RWPE1 (cell line): Measurements from ENCODE around the gene TMEM140.
A peak's percentile ranks its signal among the peaks of the same experiment; 100 is the strongest.

Experiments
- CTCF ChIA-PET: fragments of 350-600 bp; sonication (Branson Sonifier 250); formaldehyde crosslinking; extraction: SDS; loops from one replicate; lab custom pipeline; 2021; lab: Yijun Ruan, JAX
- POLR2A ChIA-PET: fragments of 400-600 bp; formaldehyde crosslinking; extraction: SDS; loops from one replicate; lab custom pipeline; 2020; ENCODE audit warnings: antibody characterized with exemption; ENCODE audit not compliant: low non-redundant PET; lab: Yijun Ruan, JAX
- DNase-seq: peaks from one replicate; pipeline ENCODE4 v3.0.0; 2012; ENCODE audit warnings: low spot score
- H3K27ac ChIP-seq: fragments of 450-650 bp; 2 replicates; pipeline ENCODE4 v1.5.1; 2017
- TF ChIP-seq, protein P1 (sequence below): fragments of 450-650 bp; conservative IDR thresholded peaks from 2 replicates; pipeline ENCODE4 v1.5.1; 2017; ENCODE audit warnings: low read depth, mild to moderate bottlenecking

The TMEM140 gene

DNA sequence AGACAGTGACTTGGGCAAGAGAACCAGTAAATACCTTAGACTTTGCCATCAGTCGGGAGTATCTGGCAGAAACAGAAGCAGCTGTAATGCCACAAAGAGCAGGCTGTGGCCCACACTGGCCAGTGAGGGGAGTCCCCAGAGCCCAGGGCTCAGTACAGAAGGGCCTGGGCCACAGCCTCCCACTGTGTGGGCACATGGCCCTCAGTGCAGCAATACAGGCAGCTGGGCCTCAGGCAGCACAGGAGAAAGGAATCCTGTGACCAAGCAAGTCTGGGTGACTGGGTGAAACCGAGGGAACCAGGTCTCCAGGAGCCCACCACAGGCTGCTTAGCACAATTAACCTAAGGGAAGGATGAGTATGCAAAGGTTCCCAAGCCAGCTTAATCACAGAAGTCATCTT lies 49.5 kb downstream of the TMEM140 start:
- H3K27ac ChIP-seq = no peak overlapping the region
- ChIA-PET CTCF (no interaction called here), POLR2A (no interaction called here)
- DNase-seq = no peak
- TF ChIP-seq, protein P1, sequence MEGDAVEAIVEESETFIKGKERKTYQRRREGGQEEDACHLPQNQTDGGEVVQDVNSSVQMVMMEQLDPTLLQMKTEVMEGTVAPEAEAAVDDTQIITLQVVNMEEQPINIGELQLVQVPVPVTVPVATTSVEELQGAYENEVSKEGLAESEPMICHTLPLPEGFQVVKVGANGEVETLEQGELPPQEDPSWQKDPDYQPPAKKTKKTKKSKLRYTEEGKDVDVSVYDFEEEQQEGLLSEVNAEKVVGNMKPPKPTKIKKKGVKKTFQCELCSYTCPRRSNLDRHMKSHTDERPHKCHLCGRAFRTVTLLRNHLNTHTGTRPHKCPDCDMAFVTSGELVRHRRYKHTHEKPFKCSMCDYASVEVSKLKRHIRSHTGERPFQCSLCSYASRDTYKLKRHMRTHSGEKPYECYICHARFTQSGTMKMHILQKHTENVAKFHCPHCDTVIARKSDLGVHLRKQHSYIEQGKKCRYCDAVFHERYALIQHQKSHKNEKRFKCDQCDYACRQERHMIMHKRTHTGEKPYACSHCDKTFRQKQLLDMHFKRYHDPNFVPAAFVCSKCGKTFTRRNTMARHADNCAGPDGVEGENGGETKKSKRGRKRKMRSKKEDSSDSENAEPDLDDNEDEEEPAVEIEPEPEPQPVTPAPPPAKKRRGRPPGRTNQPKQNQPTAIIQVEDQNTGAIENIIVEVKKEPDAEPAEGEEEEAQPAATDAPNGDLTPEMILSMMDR = no peak

DNA sequence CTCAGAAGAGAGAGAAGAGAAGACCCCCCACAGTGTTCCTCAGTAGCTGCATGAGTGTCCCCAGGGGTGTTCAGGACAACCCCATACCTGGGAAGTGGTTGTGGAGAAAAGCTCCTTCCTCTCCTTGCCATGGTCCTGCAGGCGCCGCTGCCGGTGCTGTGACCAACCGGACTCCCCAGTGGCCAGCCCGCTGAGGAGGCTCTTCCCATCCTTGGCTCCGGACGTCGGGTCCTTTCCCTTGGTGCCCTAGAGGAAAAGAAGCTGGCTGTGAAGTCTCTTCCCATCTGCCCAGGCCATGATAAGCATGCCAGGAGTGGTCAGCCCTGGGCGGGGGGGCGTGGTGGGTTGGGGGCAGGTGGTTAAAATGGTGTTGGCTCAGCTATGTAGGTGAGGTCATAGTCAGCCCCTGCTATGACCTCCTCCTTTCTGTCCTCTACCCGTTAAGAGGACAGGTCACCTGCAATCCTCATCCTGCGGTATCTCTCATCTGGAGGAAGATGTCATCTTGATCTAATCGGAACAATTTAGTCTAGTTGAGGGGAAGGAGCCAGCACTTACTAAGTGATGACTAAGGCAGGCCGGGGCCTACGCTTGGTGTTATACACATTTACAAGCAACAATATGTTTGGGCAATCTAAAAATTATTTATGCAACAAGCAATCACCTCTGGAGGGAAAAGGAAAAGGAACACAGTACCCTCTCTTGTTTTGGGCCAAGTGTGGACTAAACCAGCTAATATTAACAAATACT lies 50.2 kb downstream of the TMEM140 start:
- ChIA-PET POLR2A (interaction anchor here (0.5 kb wide), 1 partner anchor 27 kb away, joined by 3 read pairs; no protein-coding TSS in a partner anchor), CTCF (interaction anchor here (0.7 kb wide), 1 partner anchor 51 kb away, joined by 3 read pairs; no protein-coding TSS in a partner anchor)
- TF ChIP-seq, protein P1 = no peak
- no peak overlapping the region for H3K27ac ChIP-seq
- DNase-seq = no peak

DNA sequence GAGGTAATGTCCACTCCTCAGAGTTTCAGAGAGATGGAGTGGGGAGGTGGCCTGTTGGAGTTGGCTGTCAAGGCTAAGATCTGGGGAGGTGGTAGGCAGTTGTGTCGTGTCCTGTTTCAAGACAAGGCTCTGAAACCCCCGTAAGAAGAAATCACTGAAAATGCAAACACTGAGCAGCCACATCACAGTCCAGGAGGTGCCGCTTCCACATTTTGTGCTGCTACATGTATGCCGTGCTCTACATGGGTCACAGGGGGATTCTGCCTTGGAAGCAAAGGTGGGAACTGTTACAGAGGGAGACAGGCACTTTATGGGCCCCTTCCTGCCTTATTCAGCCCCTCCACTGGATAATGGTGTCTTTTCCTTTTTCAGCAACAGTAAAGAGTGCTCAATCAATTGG lies 51.6 kb downstream of the TMEM140 start:
- CTCF ChIA-PET = no interaction called here
- DNase-seq = no peak
- no peak overlapping the region for H3K27ac ChIP-seq
- POLR2A ChIA-PET = no interaction called here
- TF ChIP-seq, protein P1 = no peak

DNA sequence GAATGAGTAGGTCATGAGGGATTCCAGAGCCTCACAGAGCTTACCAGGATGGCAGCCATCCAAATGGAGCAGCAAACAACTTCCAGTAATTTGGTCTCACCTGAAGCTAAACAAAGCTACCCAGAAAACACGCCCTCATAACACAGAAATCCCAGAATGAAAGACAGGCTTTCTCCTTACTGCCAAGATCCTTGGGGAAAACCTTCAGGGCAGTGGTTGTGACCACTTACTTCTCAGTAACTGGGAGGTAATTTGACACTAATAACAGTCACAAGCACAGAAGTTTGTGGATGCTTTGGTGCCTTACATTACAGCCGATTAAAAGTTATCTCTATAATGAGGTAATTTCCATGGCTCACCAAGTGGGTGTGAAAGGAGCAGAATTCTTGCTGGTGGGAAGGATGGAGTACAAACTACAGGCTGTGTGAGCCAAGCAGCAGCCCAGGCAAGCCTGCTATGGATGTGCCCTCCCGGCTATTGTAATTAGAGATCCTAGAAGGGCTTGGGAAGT lies 53.0 kb downstream of the TMEM140 start:
- DNase-seq = no peak
- CTCF ChIA-PET = interaction anchor here (0.7 kb wide), 1 partner anchor 329 kb away, joined by 3 read pairs; no protein-coding TSS in a partner anchor
- no peak overlapping the region for H3K27ac ChIP-seq
- POLR2A ChIA-PET = no interaction called here
- TF ChIP-seq, protein P1 = no peak

DNA sequence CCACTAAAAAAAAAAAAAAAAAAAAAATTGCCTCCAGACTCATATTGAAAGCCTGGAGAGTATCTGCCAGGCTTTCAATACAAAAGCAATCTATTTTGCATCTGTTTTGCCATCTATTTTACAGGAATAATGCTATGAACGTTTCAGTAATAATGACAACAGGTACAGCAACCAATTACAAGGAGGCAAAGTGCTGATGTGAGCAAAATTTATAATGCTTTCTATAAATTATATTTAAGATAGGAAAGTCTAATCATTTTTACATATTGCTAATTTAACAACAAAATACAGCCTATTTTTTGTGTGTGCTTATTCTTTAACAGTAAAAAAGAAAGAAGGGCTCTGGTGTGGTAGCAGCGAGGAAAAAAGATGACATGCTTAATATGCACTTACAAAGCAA lies 53.5 kb downstream of the TMEM140 start:
- no peak overlapping the region for H3K27ac ChIP-seq
- no peak for DNase-seq
- TF ChIP-seq, protein P1 = no peak
- POLR2A ChIA-PET = no interaction called here
- CTCF ChIA-PET = no interaction called here

DNA sequence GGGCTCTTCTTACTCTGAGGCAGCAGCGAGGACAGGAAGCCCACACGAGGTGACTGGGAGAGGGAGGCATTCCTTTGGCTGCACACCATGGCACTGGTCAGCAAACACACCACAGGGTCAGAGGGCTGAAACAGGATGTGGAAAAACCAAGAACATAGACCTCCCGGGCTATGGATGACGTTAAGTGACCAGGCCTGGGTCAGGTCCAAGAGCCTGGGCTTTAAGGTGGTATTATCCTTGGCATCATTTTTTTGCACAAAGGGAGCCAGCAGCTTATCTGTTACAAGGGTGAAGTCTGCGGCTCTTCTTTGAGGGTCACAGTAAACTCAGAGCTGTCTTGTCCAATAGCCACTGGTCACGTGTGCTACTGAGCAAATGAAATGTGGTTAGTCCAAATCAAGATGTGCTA lies 56.5 kb downstream of the TMEM140 start:
- ChIA-PET CTCF (interaction anchor here (0.7 kb wide), 1 partner anchor 1173 kb away, joined by 3 read pairs; no protein-coding TSS in a partner anchor), POLR2A (no interaction called here)
- TF ChIP-seq, protein P1 = no peak
- H3K27ac ChIP-seq = 0 out of 2 replicates have a peak overlapping the region, but pooled peaks have one; percentile 7
- no peak for DNase-seq
